SKM-1 (cell line): ENCODE results near the gene CTTNBP2NL.

Experiments
- DNase-seq: peaks from one replicate; lab custom pipeline; 2025; ENCODE audit not compliant: unreplicated experiment; lab: John Stamatoyannopoulos, UW

CTTNBP2NL gene

DNA sequence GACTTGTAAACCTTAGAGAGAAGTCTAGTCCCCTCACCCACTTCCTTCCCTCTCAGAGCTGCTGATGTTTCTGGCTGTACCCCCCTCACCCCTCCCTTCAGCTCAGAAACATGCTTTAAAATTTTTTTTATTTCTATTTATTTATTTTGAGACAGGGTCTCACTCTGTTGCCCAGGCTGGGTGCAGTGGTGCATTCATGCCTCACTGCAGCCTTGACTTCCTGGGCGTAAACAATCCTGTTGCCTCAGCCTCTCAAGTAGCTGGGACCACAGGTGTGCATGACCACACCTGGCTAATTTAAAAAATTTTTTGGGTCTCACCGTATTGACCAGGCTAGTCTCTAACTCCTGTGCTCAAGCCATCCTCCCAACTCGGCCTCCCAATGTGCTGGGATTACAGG lies 109.9 kb downstream of the CTTNBP2NL start:
- DNase-seq = no peak

- DNase-seq = no peak
Measured at GRCh38 chr1:112506306-112506705, 110.3 kb downstream of the CTTNBP2NL start.

GRCh38 chr1:112506731-112507130 lies 110.7 kb downstream of the CTTNBP2NL start:
- DNase-seq = no peak

DNA sequence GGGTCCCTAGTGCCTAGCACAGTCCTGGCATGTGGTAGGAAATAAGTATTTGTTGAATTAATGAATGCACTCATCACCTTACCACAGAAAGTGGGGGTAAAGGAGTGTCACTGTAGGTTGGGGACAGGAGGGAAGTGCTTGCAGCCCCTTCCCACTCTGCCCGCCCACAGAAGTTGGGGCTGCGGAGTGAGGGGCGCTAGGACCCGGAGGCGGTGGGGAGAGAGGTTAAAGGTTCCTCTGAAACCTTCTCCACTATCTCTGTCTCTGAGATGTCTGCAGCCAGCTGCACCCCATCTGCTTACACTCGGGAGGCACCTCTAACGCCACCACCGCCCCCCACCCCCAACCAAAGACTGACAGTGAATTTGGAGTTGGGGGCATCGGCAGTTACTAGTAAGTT lies 111.3 kb downstream of the CTTNBP2NL start:
- DNase-seq = no peak

GRCh38 chr1:112507921-112508277 lies 111.9 kb downstream of the CTTNBP2NL start:
- no peak for DNase-seq

- no peak for DNase-seq
Measured at GRCh38 chr1:112508278-112509004, 112.4 kb downstream of the CTTNBP2NL start, which contains the start of gene WNT2B. Gene WNT2B (plus strand): TSS chr1:112508965. CDS start chr1:112509263, 298 bp downstream.

DNA sequence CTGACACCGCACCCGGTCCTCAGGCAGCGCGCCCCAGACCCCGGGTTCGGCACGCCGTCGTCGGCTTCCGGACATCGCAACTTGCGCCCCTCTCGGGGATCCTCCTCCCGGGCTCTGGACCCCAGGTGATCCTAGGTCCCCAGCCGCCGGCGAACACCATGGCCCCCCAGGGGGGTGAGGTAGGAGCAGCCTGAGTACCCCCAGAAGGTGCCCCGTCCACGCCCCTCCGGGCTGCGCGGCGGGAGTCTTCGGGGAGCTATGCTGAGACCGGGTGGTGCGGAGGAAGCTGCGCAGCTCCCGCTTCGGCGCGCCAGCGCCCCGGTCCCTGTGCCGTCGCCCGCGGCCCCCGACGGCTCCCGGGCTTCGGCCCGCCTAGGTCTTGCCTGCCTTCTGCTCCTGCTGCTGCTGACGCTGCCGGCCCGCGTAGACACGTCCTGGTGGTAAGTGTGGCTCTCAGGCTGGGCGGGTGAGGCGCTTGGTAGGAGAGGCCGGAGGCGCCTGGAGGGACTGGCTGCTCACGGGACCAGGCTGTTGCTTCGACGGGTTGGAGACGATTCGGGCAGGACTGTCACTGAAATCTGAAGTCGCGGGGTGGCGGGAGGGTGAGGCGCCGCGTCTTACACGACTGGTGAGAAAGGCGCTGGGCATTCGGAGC lies 113.1 kb downstream of the CTTNBP2NL start:
- DNase-seq = no peak

DNA sequence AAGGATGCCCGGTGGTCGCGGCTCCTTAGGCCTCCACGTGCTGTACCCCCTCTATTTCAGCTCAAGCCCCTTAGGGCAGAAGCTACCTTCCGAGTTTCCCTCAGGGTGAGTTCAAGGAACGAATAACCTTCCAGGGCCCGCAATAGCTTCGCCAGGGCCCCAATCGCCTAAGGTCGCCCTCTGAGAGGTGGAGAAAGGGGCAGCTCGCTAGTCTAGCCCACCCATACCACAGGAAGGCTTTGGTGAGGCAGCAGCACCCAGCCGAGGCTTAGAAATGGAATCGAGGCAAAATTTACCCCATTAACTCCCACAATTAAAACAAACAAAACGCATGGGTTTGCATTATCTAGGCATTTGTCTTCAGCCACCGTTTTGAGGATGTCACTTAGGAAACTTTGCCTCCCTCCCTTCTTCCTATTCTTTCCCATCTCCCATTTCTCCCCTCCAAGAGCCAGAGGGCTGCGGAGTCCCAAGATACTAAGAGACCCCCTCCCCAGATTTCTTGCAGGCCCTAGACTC lies 113.7 kb downstream of the CTTNBP2NL start:
- DNase-seq = no peak

DNA sequence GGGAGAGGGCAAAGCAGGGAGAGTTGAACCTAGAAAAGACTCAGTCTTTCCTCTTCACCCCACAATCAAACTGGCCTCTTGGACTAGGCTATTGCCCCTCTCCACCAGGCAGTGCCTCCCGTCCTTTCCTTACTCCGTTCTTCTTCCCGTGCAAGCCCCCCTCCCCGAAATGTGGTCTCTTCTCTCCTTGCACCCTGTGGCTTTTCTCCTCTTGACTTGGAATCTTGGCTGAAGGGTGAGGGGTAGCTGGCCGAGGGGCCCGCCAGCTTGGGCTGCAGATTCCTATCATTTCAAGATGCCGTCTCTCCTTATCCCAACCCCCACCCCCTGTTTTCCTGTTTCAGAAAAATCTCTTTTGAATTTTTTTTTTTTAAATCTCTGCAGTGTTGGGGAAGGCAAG lies 114.3 kb downstream of the CTTNBP2NL start:
- DNase-seq = no peak
